OCI-LY1 (cell line): ENCODE results near the gene ZNF101.

Source experiments
- H2AFZ ChIP-seq: fragments of 200-600 bp; sonication (generic), shearing (Covaris generic); 2 replicates; pipeline ENCODE4 v1.6.0; 2014; ENCODE audit warnings: antibody characterized with exemption, mild to moderate bottlenecking, low read length
- H3F3A ChIP-seq: fragments of 200-600 bp; sonication (generic), shearing (Covaris generic); 2 replicates; pipeline ENCODE4 v1.6.0; 2014; ENCODE audit warnings: mild to moderate bottlenecking, antibody characterized with exemption, low read length, moderate library complexity; ENCODE audit not compliant: insufficient read depth
- H3K27ac ChIP-seq: fragments of 200-600 bp; sonication (generic); 2 replicates; pipeline ENCODE4 v1.5.1; 2014; ENCODE audit warnings: low read length, mixed run types, mild to moderate bottlenecking, low read depth; ENCODE audit not compliant: poor library complexity, severe bottlenecking
- H3K27me3 ChIP-seq: fragments of 200-600 bp; sonication (generic); 2 replicates; pipeline ENCODE4 v1.6.0; 2014; ENCODE audit warnings: antibody characterized with exemption, mild to moderate bottlenecking, low read length, moderate library complexity; ENCODE audit not compliant: insufficient read depth
- H3K36me3 ChIP-seq: fragments of 200-600 bp; sonication (generic); 2 replicates; pipeline ENCODE4 v1.6.1; 2014; ENCODE audit warnings: mild to moderate bottlenecking, antibody characterized with exemption, low read length, moderate library complexity, mixed read lengths; ENCODE audit not compliant: insufficient read depth
- H3K4me1 ChIP-seq: fragments of 200-600 bp; sonication (generic); 2 replicates; pipeline ENCODE4 v1.5.1; 2014; ENCODE audit warnings: mild to moderate bottlenecking, low read length, moderate library complexity; ENCODE audit not compliant: insufficient read depth, severe bottlenecking
- H3K4me2 ChIP-seq: fragments of 200-600 bp; sonication (generic), shearing (Covaris generic); 2 replicates; pipeline ENCODE4 v1.6.1; 2014; ENCODE audit warnings: low read length
- H3K4me3 ChIP-seq: fragments of 200-600 bp; sonication (generic); 2 replicates; pipeline ENCODE4 v1.5.1; 2014; ENCODE audit warnings: low read length, low read depth, mild to moderate bottlenecking, mixed read lengths; ENCODE audit not compliant: poor library complexity, severe bottlenecking
- H3K79me2 ChIP-seq: fragments of 200-600 bp; shearing (Covaris generic); 2 replicates; pipeline ENCODE4 v1.6.1; 2016; ENCODE audit warnings: mixed run types, low read length, mixed read lengths; ENCODE audit not compliant: insufficient read depth
- H3K9ac ChIP-seq: fragments of 200-600 bp; sonication (generic), shearing (Covaris generic); 2 replicates; pipeline ENCODE4 v1.6.1; 2014; ENCODE audit warnings: mild to moderate bottlenecking, low read length, mixed read lengths
- H3K9me2 ChIP-seq: fragments of 200-600 bp; sonication (generic), shearing (Covaris generic); 2 replicates; pipeline ENCODE4 v1.6.1; 2014; ENCODE audit warnings: low read depth, mild to moderate bottlenecking, low read length, mixed read lengths
- H3K9me3 ChIP-seq: fragments of 200-600 bp; shearing (Covaris generic); 2 replicates; pipeline ENCODE4 v1.6.1; 2014; ENCODE audit warnings: low read length, mixed read lengths
- H4K20me1 ChIP-seq: fragments of 200-600 bp; sonication (generic), shearing (Covaris generic); 2 replicates; pipeline ENCODE4 v1.6.0; 2016; ENCODE audit warnings: mild to moderate bottlenecking, low read length; ENCODE audit not compliant: insufficient read depth
- EZH2 ChIP-seq: fragments of 200-600 bp; sonication (generic), shearing (Covaris generic); IDR thresholded peaks from 2 replicates; pipeline ENCODE4 v1.8.0; 2017; ENCODE audit warnings: borderline replicate concordance, mixed run types, mild to moderate bottlenecking, antibody characterized with exemption, low read length, moderate library complexity, mixed read lengths
- TF ChIP-seq, protein P1 (sequence below): fragments of 200-600 bp; sonication (generic), shearing (Covaris generic); IDR thresholded peaks from 2 replicates; pipeline ENCODE4 v1.5.1; 2017; ENCODE audit warnings: mild to moderate bottlenecking, antibody characterized with exemption, low read length, moderate library complexity, mixed read lengths

Gene ZNF101

DNA sequence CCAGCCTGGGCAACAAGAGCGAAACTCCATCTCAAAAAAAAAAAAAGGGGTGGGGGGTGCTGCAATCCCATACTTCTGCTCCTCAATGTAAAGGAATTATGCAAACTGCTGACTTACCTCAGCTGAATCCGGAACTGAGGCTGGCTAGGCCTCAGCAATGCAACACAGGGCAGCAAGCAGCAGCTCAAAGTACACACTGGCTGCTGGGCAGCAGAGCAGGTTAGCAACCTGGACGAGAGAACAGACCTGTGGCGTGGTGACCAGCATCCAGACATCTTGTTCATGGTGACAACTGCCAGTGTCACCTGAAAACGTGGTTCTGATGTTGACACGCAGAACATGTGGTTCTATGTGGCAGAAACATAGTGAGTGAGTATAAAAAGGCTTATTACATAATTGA, 36.2 kb downstream of the ZNF101 start:
- Histone ChIP-seq H2AFZ (no peak overlapping the region), H3K4me1 (no peaks in the 10 kb centered on the region), H3K4me2 (no peak overlapping the region), H3K9me2 (no peaks in the 10 kb centered on the region), H3K79me2 (no peaks in the 10 kb centered on the region), H3F3A (no peaks in the 10 kb centered on the region), H3K9ac (no peak overlapping the region), H3K27ac (no peak overlapping the region), H3K27me3 (no peaks in the 10 kb centered on the region), H3K36me3 (peaks cover 11% of the 10 kb centered on the region), H3K9me3 (peaks cover 21% of the 10 kb centered on the region), H4K20me1 (no peaks in the 10 kb centered on the region), H3K4me3 (no peak overlapping the region)
- TF ChIP-seq, protein P1, sequence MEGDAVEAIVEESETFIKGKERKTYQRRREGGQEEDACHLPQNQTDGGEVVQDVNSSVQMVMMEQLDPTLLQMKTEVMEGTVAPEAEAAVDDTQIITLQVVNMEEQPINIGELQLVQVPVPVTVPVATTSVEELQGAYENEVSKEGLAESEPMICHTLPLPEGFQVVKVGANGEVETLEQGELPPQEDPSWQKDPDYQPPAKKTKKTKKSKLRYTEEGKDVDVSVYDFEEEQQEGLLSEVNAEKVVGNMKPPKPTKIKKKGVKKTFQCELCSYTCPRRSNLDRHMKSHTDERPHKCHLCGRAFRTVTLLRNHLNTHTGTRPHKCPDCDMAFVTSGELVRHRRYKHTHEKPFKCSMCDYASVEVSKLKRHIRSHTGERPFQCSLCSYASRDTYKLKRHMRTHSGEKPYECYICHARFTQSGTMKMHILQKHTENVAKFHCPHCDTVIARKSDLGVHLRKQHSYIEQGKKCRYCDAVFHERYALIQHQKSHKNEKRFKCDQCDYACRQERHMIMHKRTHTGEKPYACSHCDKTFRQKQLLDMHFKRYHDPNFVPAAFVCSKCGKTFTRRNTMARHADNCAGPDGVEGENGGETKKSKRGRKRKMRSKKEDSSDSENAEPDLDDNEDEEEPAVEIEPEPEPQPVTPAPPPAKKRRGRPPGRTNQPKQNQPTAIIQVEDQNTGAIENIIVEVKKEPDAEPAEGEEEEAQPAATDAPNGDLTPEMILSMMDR: no peak
- TF ChIP-seq EZH2: no peak

DNA sequence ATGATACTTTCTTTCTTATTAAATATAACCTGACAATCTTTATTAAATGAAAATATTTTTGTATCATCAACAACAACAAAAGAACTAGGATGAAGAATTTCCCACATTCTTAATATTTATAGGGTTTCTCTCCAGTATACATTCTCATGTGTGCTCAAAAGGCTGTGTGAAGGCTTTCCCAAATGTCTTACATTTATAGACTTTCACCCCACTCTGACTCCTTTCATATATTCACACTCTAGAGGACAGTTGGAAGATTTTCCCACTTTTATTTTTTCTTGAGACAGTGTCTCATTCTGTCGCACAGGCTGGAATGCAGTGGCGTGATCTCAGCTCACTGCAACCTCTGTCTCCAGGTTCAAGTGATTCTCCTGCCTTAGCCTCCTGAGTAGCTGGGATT, 41.9 kb downstream of the ZNF101 start:
- Histone ChIP-seq H3F3A (0 out of 2 replicates have a peak, but pooled peaks cover 5% of the 10 kb centered on the region), H4K20me1 (no peaks in the 10 kb centered on the region), H3K27me3 (no peaks in the 10 kb centered on the region), H3K79me2 (no peaks in the 10 kb centered on the region), H3K9me2 (no peaks in the 10 kb centered on the region), H3K9ac (no peak overlapping the region), H3K9me3 (peaks cover 65% of the 10 kb centered on the region), H3K4me3 (no peak overlapping the region), H2AFZ (no peak overlapping the region), H3K4me1 (no peaks in the 10 kb centered on the region), H3K27ac (no peak overlapping the region), H3K4me2 (no peak overlapping the region), H3K36me3 (peaks cover 67% of the 10 kb centered on the region)
- TF ChIP-seq, protein P1: no peak
- no peak for TF ChIP-seq EZH2

- no peaks in the 10 kb centered on the region for H3K79me2 ChIP-seq
- no peak overlapping the region for H3K4me3 ChIP-seq
- no peak overlapping the region for H3K27ac ChIP-seq
- no peaks in the 10 kb centered on the region for H3K9me2 ChIP-seq
- H2AFZ ChIP-seq: no peak overlapping the region
- H3K9ac ChIP-seq: no peak overlapping the region
- no peaks in the 10 kb centered on the region for H3K4me1 ChIP-seq
- peaks cover 76% of the 10 kb centered on the region for H3K36me3 ChIP-seq
- no peaks in the 10 kb centered on the region for H3K27me3 ChIP-seq
- peaks cover 66% of the 10 kb centered on the region for H3K9me3 ChIP-seq
- TF ChIP-seq, protein P1: no peak
- no peak for TF ChIP-seq EZH2
- 0 out of 2 replicates have a peak, but pooled peaks cover 5% of the 10 kb centered on the region for H3F3A ChIP-seq
- H4K20me1 ChIP-seq: no peaks in the 10 kb centered on the region
- H3K4me2 ChIP-seq: no peak overlapping the region
Measured at GRCh38 chr19:19711306-19711933, 42.8 kb downstream of the ZNF101 start.
